GM18907 (cell line): ENCODE measurements around the gene POMGNT2.
"Not testable (repeated sequence)": the region's sequence is repeated elsewhere in the genome, so short reads cannot be mapped to it uniquely, and the experiment has no call there.

ENCODE experiments used
- ATAC-seq: cut with Tn5 transposase; IDR thresholded peaks from one replicate; pipeline ENCODE4 v1.9.1; 2021; ENCODE audit warnings: mild to moderate bottlenecking, moderate library complexity; ENCODE audit not compliant: unreplicated experiment

Gene POMGNT2

DNA sequence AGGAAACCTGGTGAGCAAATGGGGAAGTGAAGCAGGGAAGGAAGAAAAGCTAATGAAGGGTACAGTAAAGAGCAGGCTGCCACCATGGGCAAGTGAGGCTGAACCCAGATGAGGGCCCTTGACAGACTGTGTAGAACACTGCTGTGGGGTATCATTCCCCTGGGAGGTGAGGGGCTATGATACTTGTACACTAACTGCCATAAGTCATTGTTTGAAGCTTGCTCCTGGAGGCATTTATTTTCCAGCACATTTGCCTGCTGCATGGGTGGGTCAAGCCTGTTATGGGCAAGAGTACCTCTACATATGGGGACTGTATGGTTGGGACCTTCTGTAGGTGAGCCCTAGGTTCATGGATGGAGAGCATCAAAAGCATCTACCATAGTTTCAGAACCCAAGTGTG lies 57.4 kb downstream of the POMGNT2 start:
- no peak for ATAC-seq

DNA sequence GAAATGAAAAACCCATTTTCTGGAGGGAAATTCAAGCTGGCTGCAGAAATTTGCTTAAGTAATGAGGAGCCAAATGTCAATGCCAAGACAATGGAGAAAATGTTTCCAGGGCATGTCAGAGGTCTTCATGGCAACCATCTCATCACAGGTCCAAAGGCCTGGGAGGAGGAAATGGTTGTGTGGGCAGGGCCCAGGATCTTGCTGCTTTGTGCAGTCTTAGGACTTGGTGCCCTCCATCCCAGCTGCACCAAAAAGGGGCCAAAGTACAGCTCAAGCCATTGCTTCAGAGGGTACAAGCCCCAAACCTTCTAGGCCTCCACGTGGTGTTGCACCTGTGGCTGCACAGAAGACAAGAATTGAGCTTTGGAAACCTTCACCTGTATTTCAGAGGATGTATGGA lies 59.3 kb downstream of the POMGNT2 start:
- ATAC-seq, result no peak

DNA sequence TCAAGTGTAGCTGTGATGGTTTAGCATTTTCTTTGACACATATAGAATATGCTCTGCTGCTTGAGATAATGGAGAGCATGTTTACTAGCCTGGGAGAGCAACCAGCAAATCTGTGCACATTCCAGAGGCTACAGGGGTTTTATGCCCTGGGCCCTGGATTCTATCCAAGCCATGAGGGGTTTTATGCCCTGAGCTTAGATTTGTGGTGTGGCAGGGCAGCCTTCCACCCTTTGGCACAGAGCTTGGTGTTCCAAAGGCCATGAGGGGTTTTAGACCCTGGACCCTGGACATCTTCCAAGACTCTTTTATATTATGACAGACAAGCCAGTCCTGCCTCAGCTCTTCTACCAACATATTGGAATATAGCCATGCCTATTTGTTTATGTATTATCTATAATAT lies 60.8 kb downstream of the POMGNT2 start:
- ATAC-seq, result not testable (repeated sequence)

DNA sequence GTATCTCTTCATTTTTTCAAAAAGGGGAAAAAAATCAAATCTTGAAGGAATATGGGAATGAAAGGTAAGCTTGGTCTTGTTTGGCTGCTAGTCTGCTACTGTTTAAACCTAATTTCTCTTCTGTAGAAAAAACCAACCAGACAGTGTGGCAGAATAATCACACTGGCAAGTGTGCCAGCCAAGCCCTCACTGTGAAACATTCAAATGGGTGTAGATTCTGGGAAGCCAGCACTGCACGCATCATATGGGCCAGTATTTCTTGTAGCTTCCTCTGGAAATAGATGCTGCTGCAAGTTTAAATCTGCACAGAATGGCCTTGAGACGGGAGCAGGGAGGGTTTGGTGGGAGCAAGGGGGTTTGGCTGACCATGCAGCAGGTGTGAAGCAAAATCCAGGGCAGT lies 62.1 kb downstream of the POMGNT2 start:
- ATAC-seq, result no peak

DNA sequence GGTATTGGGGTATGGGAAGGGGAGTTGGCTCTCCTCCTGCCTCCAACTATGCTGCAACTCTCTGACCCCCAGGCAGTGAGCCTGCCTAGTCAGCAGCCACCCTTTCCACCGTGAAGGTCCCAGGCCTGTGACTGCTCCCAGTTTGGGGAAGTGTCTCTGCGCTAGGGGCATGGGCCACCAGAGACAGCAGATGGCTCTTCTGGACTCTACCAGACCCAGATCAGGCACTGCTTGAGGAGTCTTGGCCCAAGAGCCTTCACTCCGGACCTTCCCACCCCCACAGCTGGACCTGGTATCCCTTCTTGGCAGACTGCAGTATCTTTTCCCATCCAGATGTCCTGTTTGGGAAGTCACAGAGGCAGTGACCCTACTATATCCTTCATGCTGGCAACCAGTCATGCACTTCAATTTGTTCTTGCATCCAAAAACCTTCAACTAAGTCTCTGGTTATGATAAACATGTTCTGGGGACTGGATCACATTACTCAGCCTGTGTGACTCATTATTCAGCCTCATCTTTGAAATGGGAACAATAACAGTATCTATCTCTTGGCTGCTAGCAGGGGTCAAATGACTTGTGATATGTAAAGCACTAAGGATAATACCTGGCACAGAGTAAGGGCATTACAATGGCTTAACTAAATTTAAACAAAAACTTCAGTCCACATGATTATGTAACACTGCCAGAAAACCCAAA lies 62.7 kb downstream of the POMGNT2 start:
- ATAC-seq, result no peak

DNA sequence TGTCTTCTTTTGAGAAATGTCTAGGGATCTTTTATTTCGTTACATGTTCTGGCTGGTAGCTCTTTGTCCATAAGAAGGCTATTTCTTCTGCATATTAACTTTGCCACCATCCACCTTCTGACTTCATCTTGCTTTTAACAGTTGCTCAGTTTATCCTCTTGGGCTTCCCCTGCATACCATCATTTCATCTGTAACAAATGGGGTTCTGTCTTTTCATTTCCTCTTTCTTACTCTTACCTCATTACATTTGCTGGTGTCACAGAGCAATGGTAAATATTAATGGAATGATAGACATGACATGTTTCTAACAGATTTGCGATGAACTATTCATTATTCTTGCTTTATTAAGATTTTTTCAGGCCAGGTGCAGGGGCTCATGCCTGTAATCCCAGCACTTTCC lies 64.4 kb downstream of the POMGNT2 start:
- ATAC-seq, result no peak

DNA sequence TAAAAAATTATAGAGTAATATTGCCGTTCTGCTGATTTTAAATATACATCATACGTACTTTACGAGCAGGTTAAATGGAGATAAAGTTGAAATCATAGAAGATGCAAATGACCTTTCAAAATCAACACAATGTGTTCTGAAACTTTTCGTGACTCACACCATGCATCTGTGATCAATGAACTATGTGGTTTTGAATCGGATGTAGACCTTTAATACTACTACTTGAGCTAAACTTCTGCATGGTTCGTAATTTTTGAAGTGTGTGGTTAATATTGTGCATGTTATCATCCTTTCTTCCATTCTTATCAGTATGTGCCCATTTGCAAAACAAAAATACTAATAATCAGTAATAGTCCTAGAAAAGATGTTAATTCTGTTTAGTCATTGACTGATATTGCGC lies 67.9 kb downstream of the POMGNT2 start:
- peak; percentile 59 for ATAC-seq

DNA sequence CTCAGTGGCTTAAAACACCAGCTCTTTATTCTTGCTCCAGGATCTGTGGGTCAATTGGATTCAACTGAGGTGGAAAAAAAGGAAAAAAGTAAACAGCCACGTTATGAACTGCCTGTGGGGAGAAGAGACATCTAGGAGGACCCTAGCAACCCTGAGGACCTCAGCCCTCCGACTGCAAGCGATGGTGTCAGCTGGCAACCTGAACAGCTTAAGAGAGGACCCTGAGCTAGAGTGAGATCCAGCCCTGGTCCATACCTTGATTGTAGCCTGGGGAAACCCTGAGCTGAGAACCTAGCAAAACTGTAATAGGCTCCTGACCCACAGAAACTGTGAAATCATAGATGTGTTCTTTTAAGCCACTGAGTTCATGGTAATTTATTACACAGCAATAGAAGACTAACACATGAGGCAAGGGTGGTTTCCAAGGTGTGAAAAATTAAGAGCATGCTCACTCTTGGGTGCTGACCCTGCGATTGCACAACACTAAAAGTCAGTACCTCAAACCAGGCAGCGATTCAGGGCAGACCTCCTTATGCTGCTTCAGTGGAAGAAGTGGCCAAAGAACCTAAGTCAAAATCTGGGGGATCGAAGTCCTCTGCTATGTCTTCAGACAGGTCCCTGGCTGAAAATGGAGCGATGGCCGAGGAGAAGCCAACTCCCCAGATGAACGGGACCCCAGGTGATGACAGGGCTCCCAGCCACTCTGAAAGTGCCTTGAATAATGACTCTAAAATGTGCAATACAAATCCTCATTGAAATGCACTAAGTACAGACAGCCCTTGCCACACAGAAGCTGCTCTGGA lies 69.1 kb downstream of the POMGNT2 start:
- peak; percentile 42 for ATAC-seq

DNA sequence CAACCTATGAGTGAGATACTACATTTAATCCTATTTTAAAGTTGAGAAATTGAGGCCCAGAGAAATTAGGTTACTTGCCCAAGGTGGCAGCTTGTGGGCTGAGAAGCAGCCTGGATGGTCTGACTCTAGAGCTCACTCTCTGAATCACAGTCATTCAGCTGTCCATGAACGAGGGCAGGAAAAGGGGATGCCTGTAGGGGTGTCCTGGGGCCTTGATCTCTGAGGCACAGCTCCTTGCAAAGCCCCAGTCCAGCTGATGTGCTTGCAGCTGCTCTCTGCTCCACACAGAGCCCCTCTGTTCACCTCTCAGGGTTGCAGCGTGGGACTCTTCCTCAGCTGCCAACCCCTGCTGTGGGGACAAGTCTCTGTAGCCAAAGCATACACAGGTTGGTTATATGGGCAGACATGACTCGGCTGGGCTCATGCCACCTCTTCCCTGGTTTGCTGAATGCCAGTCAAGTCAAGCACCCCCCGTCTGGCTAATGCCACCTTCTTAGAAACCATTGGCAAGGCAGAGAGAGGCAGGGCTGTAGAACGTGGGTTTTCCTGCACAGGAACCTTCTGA lies 70.0 kb downstream of the POMGNT2 start:
- ATAC-seq, result no peak

DNA sequence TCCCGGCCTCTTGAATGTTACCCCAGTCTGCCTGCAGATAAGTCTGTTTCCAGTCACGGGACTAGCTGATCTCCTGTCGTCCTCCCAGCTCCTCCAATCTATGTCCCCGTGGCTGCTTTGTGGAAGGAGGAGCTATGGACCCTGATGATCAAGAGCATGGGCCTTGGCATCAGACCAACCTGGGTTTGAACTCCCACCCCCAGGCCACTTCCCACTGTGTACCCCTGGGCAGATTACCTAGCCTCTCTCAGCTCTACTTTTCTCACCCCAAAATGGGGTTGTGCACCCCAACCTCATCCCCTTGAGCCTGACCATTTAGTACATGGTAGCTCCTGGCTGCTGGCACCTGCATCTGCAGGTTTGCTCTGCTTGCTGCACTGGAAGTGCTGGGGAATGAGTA lies 71.0 kb downstream of the POMGNT2 start:
- no peak for ATAC-seq

DNA sequence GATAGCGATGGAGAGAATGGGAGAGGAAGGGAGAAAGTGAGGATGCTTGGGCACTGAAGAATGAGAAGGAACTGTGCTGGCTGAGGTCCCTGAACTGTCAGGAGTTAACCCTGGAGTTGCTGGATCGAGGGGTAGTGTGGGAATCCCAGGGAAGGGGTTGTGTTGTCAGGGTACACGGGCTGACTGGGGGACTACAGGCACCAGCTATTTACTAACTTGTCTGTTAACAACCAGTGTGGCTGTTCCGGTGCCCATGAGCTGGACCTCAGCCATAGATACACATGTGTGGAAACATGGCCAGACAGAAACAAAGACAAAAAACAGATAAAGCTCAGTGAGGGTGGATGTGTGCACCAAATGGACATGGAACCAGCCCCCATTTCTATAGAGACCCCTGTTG lies 71.7 kb downstream of the POMGNT2 start:
- ATAC-seq, result no peak

DNA sequence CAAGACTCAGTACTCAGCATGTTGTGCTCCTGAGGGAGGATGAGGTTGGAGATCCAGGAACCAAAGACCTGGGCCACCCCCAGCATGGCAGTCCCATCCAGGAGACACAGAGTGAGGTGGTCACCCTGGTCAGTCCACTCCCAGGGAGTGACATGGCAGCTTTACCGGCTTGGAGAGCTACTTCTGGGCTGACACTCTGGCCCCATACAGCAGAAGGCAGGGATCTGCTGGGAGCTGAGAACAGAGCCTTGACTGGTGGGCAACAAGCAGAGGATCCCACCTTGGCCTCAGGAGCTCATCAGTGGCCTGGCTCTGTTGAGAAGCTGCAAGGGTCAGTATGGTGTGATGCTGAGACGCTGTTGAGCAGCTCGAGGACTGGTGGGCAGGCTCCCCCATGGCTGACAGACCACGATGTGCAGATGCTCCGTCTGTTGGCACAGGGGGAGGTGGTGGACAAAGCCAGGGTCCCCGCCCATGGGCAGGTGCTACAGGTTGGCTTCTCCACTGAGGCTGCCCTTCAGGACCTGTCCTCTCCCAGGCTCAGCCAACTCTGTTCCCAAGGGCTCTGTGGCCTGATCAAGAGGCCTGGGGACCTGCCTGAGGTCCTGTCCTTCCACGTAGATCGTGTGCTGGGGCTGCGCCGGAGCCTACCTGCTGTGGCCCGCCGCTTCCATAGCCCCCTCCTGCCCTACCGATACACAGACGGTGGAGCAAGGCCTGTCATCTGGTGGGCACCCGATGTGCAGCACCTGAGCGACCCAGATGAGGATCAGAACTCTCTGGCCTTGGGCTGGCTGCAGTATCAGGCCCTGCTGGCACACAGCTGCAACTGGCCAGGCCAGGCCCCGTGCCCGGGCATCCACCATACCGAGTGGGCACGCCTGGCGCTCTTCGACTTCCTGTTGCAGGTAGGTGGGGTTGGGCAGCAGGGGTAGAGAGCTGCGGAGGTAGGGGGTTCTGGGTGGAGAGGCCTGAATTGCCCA lies 72.9 kb downstream of the POMGNT2 start:
- no peak for ATAC-seq

DNA sequence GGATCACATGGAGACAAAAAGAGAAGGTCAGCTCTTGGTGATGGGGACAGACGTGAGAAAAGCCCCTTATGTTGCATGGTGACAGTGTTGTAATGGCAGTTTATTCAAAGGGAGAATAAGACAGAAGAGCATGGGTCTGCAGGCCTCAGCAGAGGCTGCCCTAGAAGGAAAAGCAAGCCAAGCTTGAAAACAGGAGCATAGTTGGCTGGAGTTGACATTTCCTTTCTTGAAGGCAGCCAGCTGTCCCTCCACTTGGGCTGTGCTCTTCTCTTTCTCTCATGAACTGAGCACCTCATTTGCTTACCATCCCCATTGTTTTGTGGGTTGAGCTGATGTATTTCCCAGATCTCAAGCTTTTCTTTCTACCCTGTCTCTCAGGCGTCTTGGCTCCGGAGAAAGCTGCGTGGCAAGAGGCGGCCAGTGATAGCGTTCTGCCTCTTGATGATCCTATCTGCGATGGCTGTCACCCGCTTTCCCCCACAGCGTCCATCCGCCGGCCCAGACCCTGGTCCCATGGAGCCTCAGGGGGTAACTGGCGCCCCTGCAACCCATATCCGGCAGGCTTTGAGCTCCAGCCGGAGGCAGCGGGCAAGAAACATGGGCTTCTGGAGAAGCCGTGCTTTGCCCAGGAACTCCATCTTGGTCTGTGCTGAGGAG lies 73.9 kb downstream of the POMGNT2 start:
- ATAC-seq, result no peak

DNA sequence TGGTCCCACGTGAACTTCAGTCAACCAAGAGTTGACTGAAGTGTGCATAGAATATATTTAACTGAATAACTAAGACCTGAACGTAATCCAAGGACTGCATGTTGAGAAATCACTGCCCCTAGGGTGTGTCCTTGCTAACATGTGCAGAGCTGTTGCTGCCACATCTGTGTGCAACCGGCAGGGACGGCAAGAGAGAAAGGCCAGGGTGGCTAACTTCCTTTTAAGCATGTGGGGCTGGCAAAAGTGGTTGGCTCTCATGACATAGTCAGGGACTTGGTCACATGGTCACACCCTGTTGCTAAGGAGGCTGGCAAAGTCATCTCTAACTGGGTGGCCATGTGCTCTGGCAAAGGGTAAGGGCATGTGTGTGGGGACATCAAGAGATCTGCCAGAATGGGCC lies 74.4 kb downstream of the POMGNT2 start:
- no peak for ATAC-seq

DNA sequence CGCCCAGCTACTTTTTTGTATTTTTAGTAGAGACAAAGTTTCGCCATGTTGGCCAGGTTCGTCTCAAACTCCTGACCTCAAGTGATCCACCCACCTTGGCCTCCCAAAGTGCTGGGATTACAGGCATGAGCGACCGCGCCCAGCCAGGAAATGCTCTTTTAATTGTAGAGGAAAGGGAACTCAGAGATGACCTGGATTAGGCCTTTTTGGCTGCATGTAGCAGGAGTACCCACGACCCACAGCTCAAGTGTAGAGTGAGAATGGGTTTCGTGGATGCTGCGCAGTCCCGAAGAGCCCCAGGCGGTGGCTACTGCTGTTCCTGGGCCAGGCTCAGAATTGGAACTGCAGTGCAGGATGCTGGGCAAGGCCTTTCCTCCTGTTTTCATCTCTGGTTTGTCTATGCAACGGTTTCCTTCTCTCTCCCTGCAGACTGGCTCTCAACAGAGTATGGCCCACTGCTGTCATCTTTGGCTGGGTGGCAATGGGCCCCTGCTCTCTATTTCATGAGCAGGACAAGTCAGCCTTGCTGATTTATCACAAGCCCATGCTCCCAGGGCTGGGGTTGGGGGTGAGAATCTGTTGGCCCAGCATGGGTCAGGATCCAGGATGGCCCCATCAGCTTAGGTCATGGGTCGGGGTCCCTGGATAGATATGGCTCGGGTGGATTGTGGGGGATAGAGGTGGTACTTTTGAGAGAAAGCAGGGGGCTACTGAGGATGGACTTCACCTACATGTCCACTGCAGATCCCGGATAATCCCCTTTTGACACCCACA lies 75.5 kb downstream of the POMGNT2 start:
- ATAC-seq, result no peak
